GM19328 (cell line): Measurements from ENCODE around the gene DPH7.
"Not testable (repeated sequence)": the region's sequence is repeated elsewhere in the genome, so short reads cannot be mapped to it uniquely, and the experiment has no call there.

Experiments used
- ATAC-seq: cut with Tn5 transposase; IDR thresholded peaks from one replicate; pipeline ENCODE4 v1.9.1; 2021; ENCODE audit warnings: mild to moderate bottlenecking, moderate library complexity; ENCODE audit not compliant: unreplicated experiment

The DPH7 gene

GRCh38 chr9:137550958-137551263 lies 27.8 kb downstream of the DPH7 start:
- ATAC-seq = not testable (repeated sequence)

GRCh38 chr9:137550231-137550621 lies 28.5 kb downstream of the DPH7 start, which contains the start of gene PNPLA7:
Gene PNPLA7 (minus strand): TSS chr9:137550402. CDS start chr9:137550197, 205 bp downstream.
- no peak for ATAC-seq

- no peak for ATAC-seq
Observed at GRCh38 chr9:137547687-137548543, 30.8 kb downstream of the DPH7 start.

- no peak for ATAC-seq
Observed at GRCh38 chr9:137545123-137545522, 33.6 kb downstream of the DPH7 start.

- ATAC-seq = no peak
Observed at GRCh38 chr9:137544176-137544760, 34.5 kb downstream of the DPH7 start.

GRCh38 chr9:137543237-137543963 lies 35.3 kb downstream of the DPH7 start:
- ATAC-seq = no peak

GRCh38 chr9:137542486-137542885 lies 36.2 kb downstream of the DPH7 start:
- no peak for ATAC-seq

- no peak for ATAC-seq
Observed at GRCh38 chr9:137540536-137540935, 38.2 kb downstream of the DPH7 start.

GRCh38 chr9:137538058-137538457 lies 40.7 kb downstream of the DPH7 start:
- no peak for ATAC-seq

- ATAC-seq = not testable (repeated sequence)
Observed at GRCh38 chr9:137536594-137537131, 42.1 kb downstream of the DPH7 start.

GRCh38 chr9:137535120-137535428 lies 43.7 kb downstream of the DPH7 start:
- no peak for ATAC-seq

- no peak for ATAC-seq
Observed at GRCh38 chr9:137534256-137535119, 44.2 kb downstream of the DPH7 start.

GRCh38 chr9:137532891-137533468 lies 45.7 kb downstream of the DPH7 start:
- ATAC-seq = not testable (repeated sequence)

GRCh38 chr9:137531099-137531765 lies 47.5 kb downstream of the DPH7 start:
- no peak for ATAC-seq

- ATAC-seq = no peak
Observed at GRCh38 chr9:137530331-137530730, 48.4 kb downstream of the DPH7 start.

- ATAC-seq = no peak
Observed at GRCh38 chr9:137524981-137525317, 53.8 kb downstream of the DPH7 start.

GRCh38 chr9:137524161-137524980 lies 54.4 kb downstream of the DPH7 start:
- no peak for ATAC-seq

- ATAC-seq = no peak
Observed at GRCh38 chr9:137522746-137523455, 55.8 kb downstream of the DPH7 start.
